ENCODE results near the gene MMRN2. TPM values are rescaled to one million over a fixed set of nuclear protein-coding genes. Genes with fewer than 3 reads are reported as not detected.
"Not testable (repeated sequence)": the region's sequence is repeated elsewhere in the genome, so short reads cannot be mapped to it uniquely, and the experiment has no call there.

MMRN2 gene
- total RNA-seq, 1 donor from 2014 or later = 1.0 TPM

DNA sequence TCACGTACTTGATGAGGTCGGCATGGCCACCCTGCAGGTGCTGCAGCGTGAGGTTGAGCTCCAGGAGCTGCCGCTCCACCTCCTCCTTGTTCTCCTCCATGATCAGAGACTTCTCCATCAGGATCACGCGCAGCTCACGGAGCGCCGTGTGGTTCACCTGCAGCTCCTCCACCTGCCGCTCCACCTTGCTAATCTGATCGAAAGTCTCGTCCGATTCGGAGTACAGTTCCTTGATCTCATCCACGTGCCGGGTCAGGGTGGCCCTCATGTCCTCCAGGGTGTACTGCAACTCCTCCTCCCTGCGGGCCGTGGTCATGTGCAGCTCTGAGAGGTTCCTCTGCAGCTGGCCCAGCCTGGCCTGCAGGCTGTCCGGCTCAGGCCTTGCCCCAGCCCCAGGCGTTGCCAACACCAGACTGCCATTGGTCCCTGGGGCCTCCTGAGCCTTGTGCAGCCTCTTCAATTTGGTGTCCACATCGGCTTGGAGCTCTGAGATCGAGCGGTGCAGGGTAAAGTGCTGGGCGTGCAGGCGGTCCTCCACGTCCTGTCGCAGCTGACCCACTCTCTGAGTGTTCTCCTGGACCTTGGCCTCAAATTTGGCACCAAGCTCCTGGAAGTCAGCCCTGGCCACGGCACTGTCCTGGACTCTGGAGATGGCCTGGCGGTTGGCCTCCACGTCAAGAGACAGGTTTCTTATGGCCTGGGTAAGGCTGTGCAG lies 13.9 kb downstream of the MMRN2 start:
- DNase-seq (ENCODE audit: low read depth) = no peak

- no peak for DNase-seq (ENCODE audit: low read depth)
Observed at GRCh38 chr10:86942441-86943315, 14.7 kb downstream of the MMRN2 start.

- DNase-seq (ENCODE audit: low read depth) = no peak
Observed at GRCh38 chr10:86941991-86942421, 15.4 kb downstream of the MMRN2 start.

GRCh38 chr10:86941426-86941825 lies 16.0 kb downstream of the MMRN2 start:
- DNase-seq (ENCODE audit: low read depth) = no peak

- no peak for DNase-seq (ENCODE audit: low read depth)
Observed at GRCh38 chr10:86940677-86941076, 16.7 kb downstream of the MMRN2 start.

DNA sequence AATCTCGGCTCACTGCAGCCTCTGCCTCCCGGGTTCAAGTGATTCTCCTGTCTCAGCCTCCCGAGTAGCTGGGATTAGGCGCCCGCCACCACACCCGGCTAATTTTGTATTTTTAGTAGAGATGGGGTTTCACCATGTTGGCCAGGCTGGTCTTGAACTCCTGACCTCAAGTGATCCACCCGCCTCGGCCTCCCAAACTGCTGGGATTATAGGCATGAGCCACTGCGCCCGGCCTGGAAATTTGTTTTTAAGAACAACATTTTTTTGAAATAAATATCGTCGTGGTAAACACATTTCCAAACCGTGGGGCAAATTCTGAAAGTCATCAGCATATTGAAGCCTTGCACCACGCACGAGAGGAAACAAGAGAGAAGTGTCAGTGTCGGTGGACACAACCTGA lies 17.3 kb downstream of the MMRN2 start:
- DNase-seq (ENCODE audit: low read depth) = not testable (repeated sequence)

GRCh38 chr10:86938260-86938659 lies 19.2 kb downstream of the MMRN2 start:
- no peak for DNase-seq (ENCODE audit: low read depth)

- no peak for DNase-seq (ENCODE audit: low read depth)
Observed at GRCh38 chr10:86937502-86938154, 19.8 kb downstream of the MMRN2 start.

DNA sequence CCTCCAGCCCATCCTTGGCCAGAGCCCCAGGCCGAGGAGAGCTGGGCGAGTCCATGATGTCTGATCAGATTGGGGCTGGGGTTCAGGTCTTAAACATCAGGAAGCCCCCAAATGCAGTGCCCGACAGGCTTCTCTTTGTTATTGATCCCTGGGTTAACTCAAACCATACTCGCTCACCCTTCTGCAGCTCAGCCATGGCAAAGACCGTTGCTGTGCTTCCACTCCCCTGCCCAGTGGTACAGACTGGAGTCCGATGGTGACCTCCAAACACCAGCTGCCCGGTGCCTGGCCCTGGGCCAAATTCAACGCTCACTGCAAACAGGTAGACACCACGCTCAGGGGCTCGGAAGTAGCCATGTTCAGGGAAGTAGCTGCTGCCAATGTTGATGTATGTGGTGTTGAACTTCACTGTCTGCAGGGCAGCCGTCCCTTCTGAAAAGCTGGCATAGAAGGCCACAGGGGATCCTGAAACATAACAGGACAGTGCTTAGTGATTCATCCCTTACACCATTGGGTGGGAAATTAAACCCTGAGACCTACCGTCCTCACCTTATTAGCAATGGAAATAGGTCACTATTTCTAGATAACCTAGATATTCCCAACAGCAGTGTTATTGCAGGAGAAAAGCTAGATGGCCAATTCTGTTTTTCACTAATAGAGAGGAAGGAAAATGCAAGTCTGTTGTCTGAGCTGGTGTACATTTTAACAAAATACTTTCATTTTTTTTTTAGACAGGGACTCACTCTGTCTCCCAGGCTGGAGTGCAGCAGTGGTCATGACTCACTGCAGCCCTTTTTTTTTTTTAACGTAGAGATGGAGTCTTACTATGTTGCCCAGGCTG lies 20.5 kb downstream of the MMRN2 start:
- peak; percentile 39 for DNase-seq (ENCODE audit: low read depth)

GRCh38 chr10:86934162-86934711 lies 23.2 kb downstream of the MMRN2 start:
- peak; percentile 16 for DNase-seq (ENCODE audit: low read depth)

DNA sequence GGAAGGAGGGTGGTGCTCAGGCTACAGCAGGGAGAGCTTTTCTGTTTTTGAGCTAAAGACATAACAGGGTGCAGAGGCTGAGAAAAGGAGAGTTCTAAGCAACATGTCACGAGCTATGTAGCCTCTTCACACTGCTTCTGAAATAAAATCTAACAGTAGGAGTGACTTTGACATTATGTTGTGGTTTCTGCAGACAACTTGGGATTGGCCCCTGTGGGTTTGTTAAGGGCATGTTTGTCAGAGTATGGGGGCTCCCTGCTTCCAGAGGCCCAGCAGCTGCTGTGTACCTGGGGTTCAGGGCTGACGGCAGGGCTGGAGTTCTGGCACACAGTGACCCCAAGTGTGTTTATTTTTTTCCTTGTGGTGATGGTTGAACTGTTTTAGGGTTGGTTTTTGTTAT lies 24.7 kb downstream of the MMRN2 start:
- DNase-seq (ENCODE audit: low read depth) = no peak

GRCh38 chr10:86931872-86932271 lies 25.5 kb downstream of the MMRN2 start:
- no peak for DNase-seq (ENCODE audit: low read depth)

DNA sequence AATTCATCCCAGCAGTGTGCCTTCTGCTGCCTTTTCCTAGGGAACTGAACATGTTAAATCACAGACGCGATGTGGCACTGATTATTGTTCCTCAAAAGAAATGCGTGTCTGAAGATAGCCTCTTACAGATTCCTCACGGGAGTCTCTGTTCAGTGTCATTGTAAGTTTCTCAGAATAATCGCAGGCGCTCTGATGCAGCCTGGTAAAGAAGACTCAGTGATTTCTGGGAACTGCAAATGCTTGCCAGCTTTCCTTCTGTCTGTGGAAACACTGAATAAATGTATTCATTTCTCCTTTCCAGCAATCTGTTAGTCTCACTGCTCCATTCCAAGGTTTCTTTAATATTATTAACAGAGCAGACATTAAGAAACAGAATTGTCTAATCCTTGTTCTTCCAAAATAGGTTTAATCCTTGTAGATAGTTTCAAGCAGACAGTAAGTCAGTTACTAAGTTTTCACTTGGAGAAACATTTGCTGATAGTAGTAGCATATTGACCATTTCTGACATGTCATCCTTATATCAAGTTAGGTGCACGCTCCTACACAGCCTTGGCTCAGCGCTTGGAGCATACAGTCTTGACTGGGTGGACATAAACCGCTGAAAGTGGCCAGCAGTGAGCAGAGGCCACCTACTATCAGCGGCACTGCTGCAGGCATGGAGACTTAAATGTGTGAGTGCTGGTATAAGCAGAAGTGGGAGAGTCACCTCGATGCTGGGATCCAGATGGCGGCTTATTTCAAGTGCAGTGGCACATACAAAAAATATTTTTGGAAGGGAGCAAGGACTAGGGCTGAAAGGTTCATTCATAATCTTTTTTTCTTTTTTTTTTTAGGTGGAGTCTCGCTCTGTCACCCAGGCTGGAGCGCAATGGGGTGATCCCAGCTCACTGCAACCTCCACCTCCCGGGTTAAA lies 27.7 kb downstream of the MMRN2 start:
- no peak for DNase-seq (ENCODE audit: low read depth)

- no peak for DNase-seq (ENCODE audit: low read depth)
Observed at GRCh38 chr10:86922553-86922961, 34.9 kb downstream of the MMRN2 start.

GRCh38 chr10:86918022-86918471 lies 39.4 kb downstream of the MMRN2 start:
- DNase-seq (ENCODE audit: low read depth) = peak; percentile 85

GRCh38 chr10:86914734-86915133 lies 42.7 kb downstream of the MMRN2 start:
- DNase-seq (ENCODE audit: low read depth) = no peak

DNA sequence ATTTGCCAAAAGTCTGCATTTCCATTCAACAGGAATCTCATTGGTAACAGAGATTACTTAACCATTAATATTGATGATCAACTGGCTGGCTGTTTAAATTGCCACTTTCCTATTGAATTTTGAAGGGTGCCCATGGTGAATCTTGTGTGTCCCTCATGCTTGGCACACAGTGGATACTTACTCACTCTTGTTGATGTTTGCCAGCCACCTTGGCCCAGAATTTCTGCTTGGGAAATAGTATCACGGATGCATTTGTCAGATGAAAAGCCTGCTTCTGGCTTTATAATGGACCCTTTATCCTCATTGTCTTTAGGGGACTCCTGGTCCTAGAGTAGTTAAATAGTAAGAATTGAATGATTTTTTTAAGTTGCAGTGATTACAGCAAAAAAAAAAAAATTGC lies 52.0 kb downstream of the MMRN2 start:
- DNase-seq (ENCODE audit: low read depth) = no peak

GRCh38 chr10:86904600-86904999 lies 52.8 kb downstream of the MMRN2 start:
- no peak for DNase-seq (ENCODE audit: low read depth)

DNA sequence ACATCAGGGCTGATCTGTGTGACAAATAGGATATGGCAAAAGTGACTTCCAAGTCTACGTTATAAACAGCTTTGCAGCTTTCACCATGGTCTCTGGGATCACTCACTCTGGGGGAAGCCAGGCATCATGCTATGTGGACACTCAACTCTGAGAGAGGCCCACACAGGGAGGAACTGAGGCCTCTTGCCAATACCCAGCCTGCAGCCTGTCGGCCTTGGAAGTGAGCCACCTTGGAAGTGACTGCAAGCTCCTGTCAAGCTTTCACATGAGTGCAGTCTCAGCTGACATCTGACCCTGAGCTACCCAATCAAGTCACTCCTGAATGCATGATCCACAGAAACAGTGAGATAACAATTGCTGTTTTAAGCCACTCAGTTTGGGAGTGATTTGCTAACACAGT lies 56.5 kb downstream of the MMRN2 start:
- DNase-seq (ENCODE audit: low read depth) = peak; percentile 76

Data from myocyte (in vitro differentiated cells).